IPS-20b (cell line): ENCODE data around the gene HNRNPU.

Source experiments
- H3K27ac ChIP-seq: one replicate; pipeline ENCODE4 v1.5.1; 2013; ENCODE audit warnings: low read length
- H3K27me3 ChIP-seq: 2 replicates; pipeline ENCODE4 v1.6.1; 2013; ENCODE audit warnings: mild to moderate bottlenecking, low read length, inconsistent platforms; ENCODE audit not compliant: insufficient read depth
- H3K36me3 ChIP-seq: 2 replicates; pipeline ENCODE4 v1.6.1; 2013; ENCODE audit warnings: low read depth, mild to moderate bottlenecking, inconsistent platforms, low read length, moderate library complexity; ENCODE audit not compliant: insufficient read depth
- H3K4me1 ChIP-seq: 2 replicates; pipeline ENCODE4 v1.6.1; 2013; ENCODE audit warnings: mild to moderate bottlenecking, control low read depth, inconsistent platforms, low read length, moderate library complexity; ENCODE audit not compliant: insufficient read depth
- H3K4me3 ChIP-seq: 2 replicates; pipeline ENCODE4 v1.5.1; 2013; ENCODE audit warnings: mild to moderate bottlenecking, low read length, inconsistent platforms
- H3K9ac ChIP-seq: 2 replicates; pipeline ENCODE4 v1.6.1; 2013; ENCODE audit warnings: low read depth, mild to moderate bottlenecking, inconsistent platforms, low read length, moderate library complexity
- H3K9me3 ChIP-seq: 2 replicates; pipeline ENCODE4 v1.6.1; 2013; ENCODE audit warnings: mild to moderate bottlenecking, low read depth, low read length, inconsistent platforms; ENCODE audit not compliant: insufficient read depth

Gene HNRNPU

GRCh38 chr1:244849189-244849866 lies 15.0 kb downstream of the HNRNPU start:
- H3K27me3 ChIP-seq = no peaks in the 10 kb centered on the region
- H3K36me3 ChIP-seq = peaks cover 100% of the 10 kb centered on the region
- H3K4me3 ChIP-seq = no peak overlapping the region
- H3K9ac ChIP-seq = no peak overlapping the region
- no peak overlapping the region for H3K27ac ChIP-seq
- H3K4me1 ChIP-seq = no peaks in the 10 kb centered on the region
- H3K9me3 ChIP-seq = no peaks in the 10 kb centered on the region

DNA sequence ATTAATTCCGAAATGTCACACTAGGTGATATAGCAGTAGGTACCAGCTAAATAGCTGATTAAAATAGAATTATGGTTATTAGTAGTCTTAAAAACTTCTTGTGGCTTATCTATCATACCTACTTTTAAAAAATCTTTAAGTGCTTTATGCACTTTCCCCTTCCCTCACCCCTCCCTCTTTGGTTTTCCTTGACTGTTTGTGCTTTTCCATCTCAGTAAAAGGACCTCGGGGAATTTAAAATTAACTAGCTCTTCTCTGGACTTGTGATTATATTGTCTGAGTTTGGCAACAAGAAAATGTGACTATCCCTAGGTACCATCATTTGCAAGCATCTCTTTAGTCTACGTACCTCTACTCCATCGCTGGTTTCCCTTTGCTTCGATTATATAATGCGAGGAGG lies 17.7 kb downstream of the HNRNPU start:
- no peak overlapping the region for H3K9ac ChIP-seq
- H3K4me1 ChIP-seq = no peaks in the 10 kb centered on the region
- H3K27me3 ChIP-seq = no peaks in the 10 kb centered on the region
- peaks cover 100% of the 10 kb centered on the region for H3K36me3 ChIP-seq
- H3K27ac ChIP-seq = no peak overlapping the region
- no peaks in the 10 kb centered on the region for H3K9me3 ChIP-seq
- H3K4me3 ChIP-seq = no peak overlapping the region

DNA sequence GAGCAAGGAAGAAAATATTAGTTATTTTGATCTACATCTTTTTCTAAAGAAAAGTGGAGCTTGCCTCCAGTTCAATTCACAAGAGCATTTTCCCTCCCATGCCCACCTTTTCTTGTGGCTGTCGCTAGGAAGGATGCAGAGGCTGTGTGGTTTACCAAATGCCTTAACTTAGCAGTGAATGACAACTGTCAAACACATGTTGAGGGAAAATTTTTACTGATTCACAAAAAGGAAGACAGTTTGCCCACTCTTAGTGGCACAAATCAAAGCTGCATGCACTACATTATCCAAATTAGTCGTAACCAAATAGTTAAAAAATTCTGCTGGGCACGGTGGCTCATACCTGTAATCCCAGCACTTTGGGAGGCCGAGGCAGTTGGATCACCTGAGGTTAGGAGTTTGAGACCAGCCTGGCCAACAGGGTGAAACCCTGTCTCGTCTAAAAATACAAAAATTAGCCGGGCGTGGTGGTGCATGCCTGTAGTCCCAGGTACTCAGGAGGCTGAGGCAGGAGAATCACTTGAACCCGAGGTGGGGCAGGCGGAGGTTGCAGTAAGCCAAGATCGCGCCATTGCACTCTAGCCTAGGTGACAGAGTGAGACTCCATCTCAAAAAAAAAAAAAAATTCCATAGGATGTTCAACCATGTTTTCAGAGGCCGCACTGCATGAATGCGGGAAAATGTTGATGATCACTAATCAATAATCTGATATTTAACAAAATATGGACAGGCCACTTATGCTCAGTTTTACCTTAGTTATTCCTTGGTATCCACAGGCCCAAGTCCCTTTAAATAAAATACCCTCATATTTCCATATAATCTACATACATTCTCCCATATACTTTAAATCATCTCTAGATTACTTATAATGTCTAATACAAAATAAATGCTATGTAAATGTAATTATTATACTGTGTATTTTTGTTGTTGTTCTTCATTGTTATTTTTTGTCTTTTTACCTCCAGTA lies 19.9 kb downstream of the HNRNPU start:
- Histone ChIP-seq H3K27me3 (no peaks in the 10 kb centered on the region), H3K4me3 (no peak overlapping the region), H3K4me1 (no peaks in the 10 kb centered on the region; the same call in 1 of the 2 replicates), H3K9ac (no peak overlapping the region), H3K9me3 (no peaks in the 10 kb centered on the region), H3K27ac (no peak overlapping the region), H3K36me3 (peaks cover 100% of the 10 kb centered on the region)

DNA sequence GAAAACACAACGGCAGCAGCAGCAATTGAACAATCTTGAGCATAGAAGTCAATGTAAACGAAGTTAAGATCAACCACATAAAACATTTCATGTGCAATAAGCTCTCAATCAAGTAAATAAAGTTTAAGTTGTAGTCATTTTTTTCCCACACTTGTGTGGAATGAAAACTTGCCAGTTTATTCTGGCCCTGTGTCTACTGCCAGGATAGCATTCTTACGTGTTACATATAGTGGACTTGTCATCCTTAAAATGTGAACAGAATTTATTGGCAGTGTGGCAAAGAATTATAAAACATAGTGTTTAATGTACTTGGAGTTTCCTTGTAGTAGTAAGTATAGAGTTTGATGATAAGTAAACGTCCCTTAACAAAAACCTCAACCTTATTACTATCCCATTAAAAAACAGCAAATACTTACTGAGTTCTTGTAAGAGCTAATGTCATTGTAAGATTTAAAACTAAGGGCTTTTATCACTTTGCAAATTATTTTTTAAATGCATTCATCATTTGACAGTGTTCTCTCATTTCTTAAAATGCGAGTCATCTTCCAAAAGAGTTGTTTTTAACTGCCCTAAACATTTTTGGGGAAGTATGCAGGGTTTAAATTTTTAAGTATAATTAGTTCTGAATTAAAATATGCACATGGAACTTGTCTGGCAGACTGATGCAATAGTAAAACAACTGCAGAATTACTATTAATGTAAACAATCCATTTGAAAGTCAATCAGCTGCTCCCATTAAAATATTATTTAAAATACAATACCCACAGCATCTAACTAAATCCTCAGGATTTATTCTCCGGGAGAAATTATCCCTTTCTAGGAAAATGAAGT lies 21.0 kb downstream of the HNRNPU start:
- H3K27ac ChIP-seq = no peak overlapping the region

GRCh38 chr1:244841273-244841927 lies 22.9 kb downstream of the HNRNPU start:
- H3K9ac ChIP-seq = no peak overlapping the region
- peaks cover 5% of the 10 kb centered on the region; the same call in 1 of the 2 replicates for H3K4me1 ChIP-seq
- H3K9me3 ChIP-seq = no peaks in the 10 kb centered on the region
- no peaks in the 10 kb centered on the region for H3K27me3 ChIP-seq
- H3K27ac ChIP-seq = no peak overlapping the region
- peaks cover 76% of the 10 kb centered on the region for H3K36me3 ChIP-seq
- no peak overlapping the region for H3K4me3 ChIP-seq

More for the DNA sequence above, 21.0 kb downstream of the HNRNPU start:
- H3K9me3 ChIP-seq = no peaks in the 10 kb centered on the region
- no peaks in the 10 kb centered on the region; the same call in 1 of the 2 replicates for H3K4me1 ChIP-seq
- H3K27me3 ChIP-seq = no peaks in the 10 kb centered on the region
- peaks cover 91% of the 10 kb centered on the region for H3K36me3 ChIP-seq
- no peak overlapping the region for H3K4me3 ChIP-seq
- no peak overlapping the region for H3K9ac ChIP-seq

GRCh38 chr1:244840219-244840794 lies 24.0 kb downstream of the HNRNPU start:
- H3K36me3 ChIP-seq = peaks cover 65% of the 10 kb centered on the region
- no peaks in the 10 kb centered on the region for H3K9me3 ChIP-seq
- H3K27ac ChIP-seq = no peak overlapping the region
- H3K4me1 ChIP-seq = peaks cover 5% of the 10 kb centered on the region; the same call in 1 of the 2 replicates
- H3K9ac ChIP-seq = no peak overlapping the region
- H3K27me3 ChIP-seq = no peaks in the 10 kb centered on the region
- H3K4me3 ChIP-seq = no peak overlapping the region

DNA sequence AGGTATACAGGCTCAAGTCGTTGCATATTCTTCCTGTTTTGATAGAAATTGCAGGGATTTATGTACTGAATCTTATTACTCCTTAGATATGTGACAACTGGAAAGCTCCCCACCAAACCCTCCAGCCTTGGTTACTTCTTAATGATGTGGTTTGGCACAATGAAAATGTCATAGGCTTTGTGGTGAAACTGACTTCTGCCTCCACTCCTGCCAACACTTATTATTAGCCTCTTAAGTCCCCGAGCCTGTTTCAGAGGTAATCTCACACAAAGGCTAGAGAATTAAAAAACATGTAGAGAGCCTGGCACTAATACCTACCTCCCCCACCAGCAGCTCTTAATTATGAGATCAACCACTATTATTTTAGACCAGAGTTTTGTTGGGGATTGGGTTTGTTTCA lies 24.7 kb downstream of the HNRNPU start:
- Histone ChIP-seq H3K36me3 (peaks cover 59% of the 10 kb centered on the region), H3K9me3 (no peaks in the 10 kb centered on the region), H3K4me1 (peaks cover 5% of the 10 kb centered on the region; the same call in 1 of the 2 replicates), H3K4me3 (no peak overlapping the region), H3K27ac (no peak overlapping the region), H3K27me3 (no peaks in the 10 kb centered on the region), H3K9ac (no peak overlapping the region)

DNA sequence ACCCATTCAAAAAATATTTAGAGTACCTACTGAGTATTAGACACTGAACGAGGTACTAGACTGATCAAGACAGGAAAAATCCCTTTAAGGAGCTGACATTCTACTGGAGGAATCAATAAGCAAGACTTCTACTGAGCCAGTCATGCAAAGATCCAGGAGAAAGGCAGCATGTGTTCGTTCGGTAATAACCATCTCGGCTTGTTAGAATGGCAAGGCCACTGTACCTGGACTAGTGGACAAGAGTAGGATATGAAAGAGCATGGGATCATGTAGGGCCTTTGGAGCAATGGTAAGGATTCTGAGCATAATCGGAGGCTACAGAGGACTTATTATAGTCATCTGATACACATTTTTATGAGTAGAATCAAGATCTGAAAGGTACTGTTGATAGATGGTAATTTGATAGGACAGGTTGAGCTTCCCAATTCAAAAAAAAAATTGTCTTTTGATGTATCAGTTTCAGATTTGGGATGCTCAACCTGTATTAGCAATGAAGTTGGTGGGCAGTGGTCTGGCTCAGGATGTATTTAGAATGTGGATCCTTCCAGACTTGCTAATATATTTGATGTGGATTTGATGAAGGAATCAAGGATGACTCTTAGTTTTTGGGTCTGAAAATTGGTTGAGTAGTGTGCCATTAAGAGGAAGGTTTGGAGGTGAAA lies 26.6 kb downstream of the HNRNPU start:
- no peaks in the 10 kb centered on the region for H3K27me3 ChIP-seq
- H3K27ac ChIP-seq = no peak overlapping the region
- H3K36me3 ChIP-seq = peaks cover 39% of the 10 kb centered on the region
- H3K9me3 ChIP-seq = no peaks in the 10 kb centered on the region
- peak overlapping the region; percentile 96; the same call in 1 of the 2 replicates for H3K9ac ChIP-seq
- peaks cover 11% of the 10 kb centered on the region; the same call in 1 of the 2 replicates for H3K4me1 ChIP-seq
- peak overlapping the region; percentile 94 for H3K4me3 ChIP-seq

GRCh38 chr1:244836584-244836983 lies 27.8 kb downstream of the HNRNPU start:
- peak overlapping the region; percentile 96 for H3K9ac ChIP-seq
- peaks cover 11% of the 10 kb centered on the region; the same call in 1 of the 2 replicates for H3K4me1 ChIP-seq
- H3K27ac ChIP-seq = peak overlapping the region; percentile 90

DNA sequence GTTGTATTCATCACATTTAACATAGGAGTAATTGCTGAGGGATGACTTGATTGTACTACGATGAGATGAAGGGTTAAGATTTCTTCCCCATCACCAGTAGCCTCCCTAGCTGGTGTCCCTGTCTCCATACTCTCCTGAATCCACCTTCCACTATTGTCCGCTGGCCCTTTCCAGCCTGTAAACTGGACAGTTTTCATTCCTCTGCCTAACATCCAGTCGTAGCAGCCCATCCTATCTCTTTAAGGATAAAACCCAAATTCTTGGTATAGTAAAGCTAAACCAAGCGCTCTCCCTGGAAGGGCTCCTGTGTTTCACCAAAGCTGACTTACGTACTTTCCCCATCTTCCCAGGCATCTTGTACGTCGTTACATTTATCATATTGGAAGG lies 28.2 kb downstream of the HNRNPU start:
- Histone ChIP-seq H3K9ac (peak overlapping the region; percentile 96), H3K4me1 (peaks cover 11% of the 10 kb centered on the region; the same call in 1 of the 2 replicates), H3K36me3 (peaks cover 23% of the 10 kb centered on the region), H3K9me3 (no peaks in the 10 kb centered on the region), H3K4me3 (peak overlapping the region; percentile 94), H3K27ac (peak overlapping the region; percentile 90), H3K27me3 (no peaks in the 10 kb centered on the region)

More at GRCh38 chr1:244836584-244836983, 27.8 kb downstream of the HNRNPU start:
- Histone ChIP-seq H3K9me3 (no peaks in the 10 kb centered on the region), H3K27me3 (no peaks in the 10 kb centered on the region), H3K4me3 (peak overlapping the region; percentile 94), H3K36me3 (peaks cover 28% of the 10 kb centered on the region)
